Muscle layer of colon (tissue), 2 donors: Measurements from ENCODE around the gene PCDHGB7.
"Not testable (repeated sequence)": the region's sequence is repeated elsewhere in the genome, so short reads cannot be mapped to it uniquely, and the experiment has no call there.

ENCODE experiments used
- H3K27ac ChIP-seq: one replicate; pipeline ENCODE4 v1.7.0; 2013; ENCODE audit warnings: low read depth, mild to moderate bottlenecking, low read length, moderate library complexity
- H3K27me3 ChIP-seq, 2 donors: one replicate each; pipeline ENCODE4 v1.7.0; 2013; ENCODE audit warnings: low read length in 2 of 2, mild to moderate bottlenecking in 2 of 2; ENCODE audit not compliant: insufficient read depth in 2 of 2, control insufficient read depth in 1 of 2
- H3K36me3 ChIP-seq: one replicate; pipeline ENCODE4 v1.7.0; 2013; ENCODE audit warnings: mild to moderate bottlenecking, low read length; ENCODE audit not compliant: insufficient read depth
- H3K4me1 ChIP-seq: one replicate; pipeline ENCODE4 v1.7.0; 2013; ENCODE audit warnings: mild to moderate bottlenecking, low read length; ENCODE audit not compliant: insufficient read depth
- H3K4me3 ChIP-seq, 2 donors: one replicate each; pipeline ENCODE4 v1.7.0; 2013; ENCODE audit warnings: low read length in 2 of 2, low read depth in 1 of 2, mild to moderate bottlenecking in 1 of 2, moderate library complexity in 1 of 2
- H3K9ac ChIP-seq: one replicate; pipeline ENCODE4 v1.7.0; 2013; ENCODE audit warnings: low read length
- H3K9me3 ChIP-seq: one replicate; pipeline ENCODE4 v1.7.0; 2013; ENCODE audit warnings: mild to moderate bottlenecking, low read length
- donor health status: abdominal sarcoma.
- donor health status: Adenocarcinoma of cecum.

PCDHGB7 gene

DNA sequence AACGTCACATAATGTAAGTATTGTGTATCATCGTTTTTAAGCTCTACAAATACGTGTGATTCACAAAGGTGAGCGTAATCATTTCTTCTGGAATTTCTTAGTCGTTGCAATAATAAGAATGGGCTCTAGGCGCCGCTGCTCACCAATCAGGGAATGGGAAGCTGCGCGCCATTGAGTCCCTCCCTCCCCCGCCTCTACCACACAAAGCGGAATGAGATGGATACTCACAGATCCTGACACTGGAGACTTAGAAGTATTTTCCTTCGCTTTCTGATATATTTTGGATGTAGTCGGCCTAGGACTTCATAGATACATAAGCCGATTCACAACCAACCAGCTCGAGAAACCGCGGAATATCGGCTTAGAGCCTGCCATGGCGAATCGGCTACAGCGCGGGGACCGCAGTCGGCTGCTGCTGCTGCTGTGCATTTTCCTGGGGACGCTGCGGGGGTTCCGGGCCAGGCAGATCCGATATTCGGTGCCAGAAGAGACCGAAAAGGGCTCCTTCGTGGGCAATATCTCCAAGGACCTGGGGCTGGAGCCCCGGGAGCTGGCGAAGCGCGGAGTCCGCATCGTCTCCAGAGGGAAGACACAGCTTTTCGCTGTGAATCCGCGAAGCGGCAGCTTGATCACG, 3.5 kb downstream of the PCDHGB7 start, which contains the start of gene PCDHGA11:
Gene PCDHGA11 (plus strand): TSS at position 197 of the 634 bp plus-strand sequence. CDS start 177 bp downstream, at position 374.
- no peaks in the 10 kb centered on the region for H3K27me3 ChIP-seq
- peak within 1 kb of the TSS in 1 of 2 donors; percentile 51 for H3K4me3 ChIP-seq
- H3K9ac ChIP-seq = no peak within 1 kb of the TSS
- H3K9me3 ChIP-seq = peaks cover 73% of the 10 kb centered on the region
- no peaks in the 10 kb centered on the region for H3K4me1 ChIP-seq
- no peaks in the 10 kb centered on the region for H3K36me3 ChIP-seq
- H3K27ac ChIP-seq = no peak within 1 kb of the TSS

DNA sequence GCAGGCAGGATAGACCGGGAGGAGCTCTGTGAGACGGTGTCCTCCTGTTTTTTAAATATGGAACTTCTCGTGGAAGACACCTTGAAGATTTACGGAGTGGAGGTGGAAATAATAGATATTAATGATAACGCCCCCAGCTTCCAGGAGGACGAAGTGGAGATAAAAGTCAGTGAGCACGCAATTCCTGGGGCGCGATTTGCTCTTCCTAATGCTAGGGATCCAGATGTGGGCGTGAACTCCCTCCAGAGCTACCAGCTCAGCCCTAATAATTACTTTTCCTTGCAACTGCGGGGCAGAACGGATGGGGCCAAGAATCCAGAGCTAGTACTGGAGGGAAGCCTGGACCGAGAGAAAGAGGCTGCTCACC, 4.0 kb downstream of the PCDHGB7 start:
- no peaks in the 10 kb centered on the region for H3K27me3 ChIP-seq
- H3K4me3 ChIP-seq = peak overlapping the region in 1 of 2 donors; percentile 51
- H3K4me1 ChIP-seq = no peaks in the 10 kb centered on the region
- peaks cover 74% of the 10 kb centered on the region for H3K9me3 ChIP-seq
- H3K9ac ChIP-seq = no peak overlapping the region
- no peak overlapping the region for H3K27ac ChIP-seq
- H3K36me3 ChIP-seq = no peaks in the 10 kb centered on the region

DNA sequence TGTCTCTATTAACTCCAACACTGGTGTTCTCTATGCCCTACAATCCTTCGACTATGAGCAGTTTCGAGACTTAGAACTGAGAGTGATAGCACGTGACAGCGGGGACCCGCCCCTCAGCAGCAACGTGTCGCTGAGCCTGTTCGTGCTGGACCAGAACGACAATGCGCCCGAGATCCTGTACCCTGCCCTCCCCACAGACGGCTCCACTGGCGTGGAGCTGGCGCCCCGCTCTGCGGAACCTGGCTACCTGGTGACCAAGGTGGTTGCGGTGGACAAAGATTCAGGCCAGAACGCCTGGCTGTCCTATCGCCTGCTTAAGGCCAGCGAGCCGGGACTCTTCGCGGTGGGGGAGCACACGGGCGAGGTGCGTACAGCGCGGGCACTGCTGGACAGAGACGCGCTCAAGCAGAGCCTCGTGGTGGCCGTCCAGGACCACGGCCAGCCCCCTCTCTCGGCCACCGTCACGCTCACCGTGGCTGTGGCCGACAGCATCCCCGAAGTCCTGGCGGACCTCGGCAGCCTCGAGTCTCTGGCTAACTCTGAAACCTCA, 5.3 kb downstream of the PCDHGB7 start:
- Histone ChIP-seq H3K36me3 (no peaks in the 10 kb centered on the region), H3K27me3 (no peaks in the 10 kb centered on the region), H3K4me1 (no peaks in the 10 kb centered on the region), H3K27ac (no peak overlapping the region), H3K9me3 (peaks cover 81% of the 10 kb centered on the region), H3K4me3 (peak overlapping the region; percentile 14 to 28), H3K9ac (no peak overlapping the region)

DNA sequence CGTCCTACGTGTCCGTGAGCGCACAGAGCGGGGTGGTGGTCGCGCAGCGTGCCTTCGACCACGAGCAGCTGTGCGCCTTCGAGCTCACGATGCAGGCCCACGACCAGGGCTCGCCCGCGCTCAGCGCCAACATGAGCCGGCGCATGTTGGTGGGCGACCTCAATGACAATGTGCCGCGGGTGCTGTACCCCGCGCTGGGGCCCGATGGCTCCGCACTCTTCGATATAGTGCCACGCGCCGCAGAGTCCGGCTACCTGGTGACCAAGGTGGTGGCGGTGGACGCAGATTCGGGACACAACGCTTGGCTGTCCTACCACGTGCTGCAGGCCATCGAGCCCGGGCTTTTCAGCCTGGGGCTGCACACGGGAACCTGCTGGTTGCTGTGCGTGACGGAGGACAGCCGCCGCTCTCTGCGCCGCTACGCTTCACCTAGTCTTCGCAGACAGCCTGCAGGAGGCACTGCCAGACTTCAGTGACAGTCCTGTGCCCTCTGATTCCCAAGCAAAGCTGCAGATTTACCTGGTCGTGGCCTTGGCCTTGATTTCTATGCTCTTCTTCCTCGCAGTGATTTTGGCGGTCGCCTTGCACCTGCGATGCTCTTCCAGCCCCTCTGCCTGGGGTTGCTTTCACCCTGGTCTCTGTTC, 10.4 kb downstream of the PCDHGB7 start:
- H3K9me3 ChIP-seq = peaks cover 65% of the 10 kb centered on the region
- no peaks in the 10 kb centered on the region for H3K27me3 ChIP-seq
- H3K9ac ChIP-seq = no peak overlapping the region
- no peaks in the 10 kb centered on the region for H3K4me1 ChIP-seq
- no peaks in the 10 kb centered on the region for H3K36me3 ChIP-seq
- H3K4me3 ChIP-seq = peak overlapping the region; percentile 3 to 32
- no peak overlapping the region for H3K27ac ChIP-seq

DNA sequence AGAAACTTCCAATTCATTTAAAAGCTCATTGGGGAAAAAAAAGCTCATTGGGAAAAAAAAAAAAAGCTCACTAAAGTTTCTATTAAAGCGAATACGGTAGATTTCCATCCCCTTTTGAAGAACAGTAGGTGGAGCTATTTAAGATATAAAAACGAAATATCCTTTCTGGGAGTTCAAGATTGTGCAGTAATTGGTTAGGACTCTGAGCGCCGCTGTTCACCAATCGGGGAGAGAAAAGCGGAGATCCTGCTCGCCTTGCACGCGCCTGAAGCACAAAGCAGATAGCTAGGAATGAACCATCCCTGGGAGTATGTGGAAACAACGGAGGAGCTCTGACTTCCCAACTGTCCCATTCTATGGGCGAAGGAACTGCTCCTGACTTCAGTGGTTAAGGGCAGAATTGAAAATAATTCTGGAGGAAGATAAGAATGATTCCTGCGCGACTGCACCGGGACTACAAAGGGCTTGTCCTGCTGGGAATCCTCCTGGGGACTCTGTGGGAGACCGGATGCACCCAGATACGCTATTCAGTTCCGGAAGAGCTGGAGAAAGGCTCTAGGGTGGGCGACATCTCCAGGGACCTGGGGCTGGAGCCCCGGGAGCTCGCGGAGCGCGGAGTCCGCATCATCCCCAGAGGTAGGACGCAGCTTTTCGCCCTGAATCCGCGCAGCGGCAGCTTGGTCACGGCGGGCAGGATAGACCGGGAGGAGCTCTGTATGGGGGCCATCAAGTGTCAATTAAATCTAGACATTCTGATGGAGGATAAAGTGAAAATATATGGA, 13.0 kb downstream of the PCDHGB7 start, which contains the start of gene PCDHGA12:
Gene PCDHGA12 (plus strand): TSS at position 176 of the 782 bp plus-strand sequence. CDS start 253 bp downstream, at position 429.
- Histone ChIP-seq H3K4me3 (peak within 1 kb of the TSS in 1 of 2 donors; percentile 51), H3K27me3 (no peaks in the 10 kb centered on the region), H3K36me3 (no peaks in the 10 kb centered on the region), H3K27ac (no peak within 1 kb of the TSS), H3K9me3 (peaks cover 68% of the 10 kb centered on the region), H3K4me1 (no peaks in the 10 kb centered on the region), H3K9ac (no peak within 1 kb of the TSS)

DNA sequence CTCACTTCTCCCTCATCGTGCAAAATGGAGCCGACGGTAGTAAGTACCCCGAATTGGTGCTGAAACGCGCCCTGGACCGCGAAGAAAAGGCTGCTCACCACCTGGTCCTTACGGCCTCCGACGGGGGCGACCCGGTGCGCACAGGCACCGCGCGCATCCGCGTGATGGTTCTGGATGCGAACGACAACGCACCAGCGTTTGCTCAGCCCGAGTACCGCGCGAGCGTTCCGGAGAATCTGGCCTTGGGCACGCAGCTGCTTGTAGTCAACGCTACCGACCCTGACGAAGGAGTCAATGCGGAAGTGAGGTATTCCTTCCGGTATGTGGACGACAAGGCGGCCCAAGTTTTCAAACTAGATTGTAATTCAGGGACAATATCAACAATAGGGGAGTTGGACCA, 13.8 kb downstream of the PCDHGB7 start:
- no peak overlapping the region for H3K27ac ChIP-seq
- H3K27me3 ChIP-seq = no peaks in the 10 kb centered on the region
- H3K36me3 ChIP-seq = no peaks in the 10 kb centered on the region
- H3K9me3 ChIP-seq = peaks cover 63% of the 10 kb centered on the region
- no peaks in the 10 kb centered on the region for H3K4me1 ChIP-seq
- peak overlapping the region in 1 of 2 donors; percentile 51 for H3K4me3 ChIP-seq
- no peak overlapping the region for H3K9ac ChIP-seq

DNA sequence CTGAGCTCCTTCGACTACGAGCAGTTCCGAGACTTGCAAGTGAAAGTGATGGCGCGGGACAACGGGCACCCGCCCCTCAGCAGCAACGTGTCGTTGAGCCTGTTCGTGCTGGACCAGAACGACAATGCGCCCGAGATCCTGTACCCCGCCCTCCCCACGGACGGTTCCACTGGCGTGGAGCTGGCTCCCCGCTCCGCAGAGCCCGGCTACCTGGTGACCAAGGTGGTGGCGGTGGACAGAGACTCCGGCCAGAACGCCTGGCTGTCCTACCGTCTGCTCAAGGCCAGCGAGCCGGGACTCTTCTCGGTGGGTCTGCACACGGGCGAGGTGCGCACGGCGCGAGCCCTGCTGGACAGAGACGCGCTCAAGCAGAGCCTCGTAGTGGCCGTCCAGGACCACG, 14.8 kb downstream of the PCDHGB7 start:
- H3K4me1 ChIP-seq, H3K36me3 ChIP-seq, H3K27ac ChIP-seq, H3K27me3 ChIP-seq, H3K9ac ChIP-seq: not testable (repeated sequence)
- H3K4me3 ChIP-seq = peak overlapping the region in 1 of 2 donors; percentile 51
- H3K9me3 ChIP-seq = peaks cover 57% of the 10 kb centered on the region

DNA sequence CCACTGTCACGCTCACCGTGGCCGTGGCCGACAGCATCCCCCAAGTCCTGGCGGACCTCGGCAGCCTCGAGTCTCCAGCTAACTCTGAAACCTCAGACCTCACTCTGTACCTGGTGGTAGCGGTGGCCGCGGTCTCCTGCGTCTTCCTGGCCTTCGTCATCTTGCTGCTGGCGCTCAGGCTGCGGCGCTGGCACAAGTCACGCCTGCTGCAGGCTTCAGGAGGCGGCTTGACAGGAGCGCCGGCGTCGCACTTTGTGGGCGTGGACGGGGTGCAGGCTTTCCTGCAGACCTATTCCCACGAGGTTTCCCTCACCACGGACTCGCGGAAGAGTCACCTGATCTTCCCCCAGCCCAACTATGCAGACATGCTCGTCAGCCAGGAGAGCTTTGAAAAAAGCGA, 15.2 kb downstream of the PCDHGB7 start:
- not testable (repeated sequence) for H3K27me3 ChIP-seq, H3K4me1 ChIP-seq, H3K36me3 ChIP-seq, H3K9ac ChIP-seq, H3K27ac ChIP-seq
- Histone ChIP-seq H3K9me3 (peaks cover 52% of the 10 kb centered on the region), H3K4me3 (peak overlapping the region in 1 of 2 donors; percentile 14)

DNA sequence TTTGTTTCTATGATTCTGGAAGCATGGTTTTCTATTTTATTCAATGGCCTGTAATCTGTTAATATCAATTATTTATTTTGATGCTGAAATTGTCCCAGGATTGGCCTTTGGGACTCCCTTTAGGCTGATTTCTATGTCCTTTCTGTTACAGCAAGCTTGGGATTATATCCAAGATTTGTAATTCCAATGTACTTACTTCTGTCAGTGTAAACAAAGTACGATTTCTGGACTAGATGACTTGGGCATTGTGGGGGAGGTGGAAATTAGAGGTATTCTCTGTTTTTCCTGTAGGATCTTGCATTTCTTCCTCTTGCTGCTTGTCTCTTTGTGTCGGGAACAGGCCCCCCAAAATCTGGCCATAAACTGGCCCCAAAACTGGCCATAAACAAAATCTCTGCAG, 16.5 kb downstream of the PCDHGB7 start:
- H3K9me3 ChIP-seq = peaks cover 47% of the 10 kb centered on the region
- no peak overlapping the region for H3K27ac ChIP-seq
- no peak overlapping the region for H3K9ac ChIP-seq
- H3K36me3 ChIP-seq = no peaks in the 10 kb centered on the region
- H3K27me3 ChIP-seq = no peaks in the 10 kb centered on the region
- H3K4me1 ChIP-seq = no peaks in the 10 kb centered on the region
- H3K4me3 ChIP-seq = no peak overlapping the region

DNA sequence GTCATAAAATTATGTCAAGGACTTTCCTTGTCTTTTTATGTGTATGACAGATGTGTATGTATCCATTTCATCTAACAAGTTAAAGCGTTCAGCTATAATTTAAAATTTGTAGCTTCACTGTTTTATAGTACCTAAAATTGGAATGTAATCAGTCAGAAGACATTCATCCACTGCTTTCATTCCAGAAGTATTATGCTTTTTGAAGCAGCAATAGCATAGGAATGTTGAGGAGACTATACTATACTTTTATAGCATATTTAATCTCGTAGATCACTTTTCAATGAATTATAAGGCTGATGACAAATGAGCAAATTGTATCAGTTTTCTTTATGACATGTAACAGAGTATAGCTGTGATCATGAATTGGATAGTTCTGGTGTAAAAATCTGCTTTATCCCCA, 19.7 kb downstream of the PCDHGB7 start:
- no peaks in the 10 kb centered on the region for H3K36me3 ChIP-seq
- no peak overlapping the region for H3K4me3 ChIP-seq
- H3K27me3 ChIP-seq = no peaks in the 10 kb centered on the region
- peaks cover 37% of the 10 kb centered on the region for H3K9me3 ChIP-seq
- H3K9ac ChIP-seq = no peak overlapping the region
- no peak overlapping the region for H3K27ac ChIP-seq
- H3K4me1 ChIP-seq = no peaks in the 10 kb centered on the region

DNA sequence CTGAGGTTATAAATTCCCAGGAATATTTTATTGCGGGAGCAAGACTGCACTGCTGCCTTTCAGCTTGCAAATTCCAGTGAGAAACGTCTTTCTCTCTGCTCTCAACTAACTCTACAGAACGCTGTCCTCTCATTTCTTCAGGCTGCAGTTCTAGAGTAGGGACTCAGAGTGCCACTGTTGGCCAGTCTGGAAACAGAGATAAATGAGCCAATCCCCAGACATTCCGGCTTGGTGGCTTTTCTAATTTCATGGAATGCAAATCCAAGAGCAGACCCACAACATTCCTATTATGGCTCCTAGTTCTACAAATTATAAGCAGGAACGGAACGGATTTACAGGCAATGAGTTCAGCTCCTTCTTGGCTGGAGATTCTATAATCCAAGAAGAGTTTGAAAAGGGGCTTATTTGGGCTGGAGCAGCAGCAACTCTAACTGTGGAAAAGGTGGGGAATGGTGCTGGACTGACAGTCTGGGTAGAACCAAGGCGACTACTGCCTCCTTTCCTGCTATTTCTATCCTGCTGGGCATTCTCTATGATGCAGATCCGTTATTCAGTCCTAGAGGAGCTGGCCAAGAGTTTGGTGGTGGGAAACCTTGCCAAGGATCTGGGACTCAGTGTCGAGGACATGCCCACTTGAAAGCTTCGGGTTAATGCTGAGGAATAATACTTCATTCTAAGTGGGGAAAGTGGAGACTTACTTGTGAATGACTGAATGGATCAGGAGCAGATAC, 22.1 kb downstream of the PCDHGB7 start:
- H3K4me1 ChIP-seq = no peaks in the 10 kb centered on the region
- peak overlapping the region in 1 of 2 donors; percentile 1 for H3K4me3 ChIP-seq
- H3K36me3 ChIP-seq = no peaks in the 10 kb centered on the region
- no peak overlapping the region for H3K27ac ChIP-seq
- no peaks in the 10 kb centered on the region for H3K27me3 ChIP-seq
- no peak overlapping the region for H3K9ac ChIP-seq
- peaks cover 22% of the 10 kb centered on the region for H3K9me3 ChIP-seq
